Body of pancreas (tissue), 4 donors: ENCODE data around the gene TMEM266. TPM values are rescaled to one million over a fixed set of nuclear protein-coding genes. Genes with fewer than 3 reads are reported as not detected.
A peak's percentile ranks its signal among the peaks of the same experiment; 100 is the strongest.
"Not testable (repeated sequence)": the region's sequence is repeated elsewhere in the genome, so short reads cannot be mapped to it uniquely, and the experiment has no call there.

Experiments used
- ATAC-seq: fragments of 150-250 bp; one replicate; pipeline ENCODE4 v1.9.1; 2016
- DNase-seq, 4 donors: peaks; one replicate each; pipeline ENCODE4 v3.0.0-alpha.2; 2019
- H3K27ac ChIP-seq, 4 donors: fragments of 200-600 bp; sonication (generic); 1 replicate in 3 of 4; 2 replicates in 1 of 4; pipeline versions ENCODE4 v1.5.1 to v1.6.1; 2016 to 2019; ENCODE audit warnings: mild to moderate bottlenecking in 1 of 4, mixed read lengths in 1 of 4, moderate library complexity in 1 of 4
- H3K27me3 ChIP-seq, 2 donors: fragments of 200-600 bp; sonication (generic); one replicate each; pipeline ENCODE4 v1.6.0; 2016; ENCODE audit warnings: mild to moderate bottlenecking in 1 of 2
- H3K36me3 ChIP-seq, 2 donors: fragments of 200-600 bp; sonication (generic); replicated peaks in 1 of 2; 2 replicates each; pipeline ENCODE4 v1.5.1; 2016; ENCODE audit warnings: low read depth in 2 of 2; ENCODE audit not compliant: insufficient read depth in 1 of 2
- H3K4me1 ChIP-seq: fragments of 200-600 bp; sonication (generic); one replicate; pipeline ENCODE4 v1.6.0; 2016
- H3K4me3 ChIP-seq, 2 donors: fragments of 200-600 bp; sonication (generic); 1 replicate in 1 of 2; 2 replicates in 1 of 2; pipeline ENCODE4 v1.5.1; 2016 to 2019
- H3K9me3 ChIP-seq, 3 donors: fragments of 200-600 bp; sonication (generic); 1 replicate in 2 of 3; 2 replicates in 1 of 3; pipeline ENCODE4 v1.5.1; 2016
- POLR2A ChIP-seq, 3 donors: fragments of 450-650 bp; IDR thresholded peaks; one replicate each; pipeline ENCODE4 v1.6.1; 2016; ENCODE audit warnings: antibody characterized with exemption in 3 of 3, mild to moderate bottlenecking in 2 of 3
- WGBS, 2 donors: methylation state at CpG; one replicate each; pipeline ENCODE4 v1.1.5; 2017; 5-methylcytosine and 5-hydroxymethylcytosine counted together
- intact Hi-C: fragments of 100-400 bp; cut with DNase I; formaldehyde crosslinking; loops from one replicate; pipeline ENCODE4 v1.15.1; 2023
- total RNA-seq, 2 donors: library from RNA; depleted of rRNA; stranded (reverse); fragments of >200 nt; gene quantifications; one replicate each; pipeline ENCODE4 v1.1.0, GENCODE V29; 2016
- TF ChIP-seq, protein P1 (sequence below), 7 experiments: fragments of 450-650 bp in 4 of 7; fragments of 200-600 bp in 3 of 7; sonication (generic) in 3 of 7; IDR thresholded peaks; one replicate each; pipeline ENCODE4 v1.5.1; 2016 to 2019; ENCODE audit warnings: antibody characterized with exemption in 7 of 7

TMEM266 gene
- total RNA-seq, 2 donors from 2014 or later, result 0.66 to 9.1 TPM

DNA sequence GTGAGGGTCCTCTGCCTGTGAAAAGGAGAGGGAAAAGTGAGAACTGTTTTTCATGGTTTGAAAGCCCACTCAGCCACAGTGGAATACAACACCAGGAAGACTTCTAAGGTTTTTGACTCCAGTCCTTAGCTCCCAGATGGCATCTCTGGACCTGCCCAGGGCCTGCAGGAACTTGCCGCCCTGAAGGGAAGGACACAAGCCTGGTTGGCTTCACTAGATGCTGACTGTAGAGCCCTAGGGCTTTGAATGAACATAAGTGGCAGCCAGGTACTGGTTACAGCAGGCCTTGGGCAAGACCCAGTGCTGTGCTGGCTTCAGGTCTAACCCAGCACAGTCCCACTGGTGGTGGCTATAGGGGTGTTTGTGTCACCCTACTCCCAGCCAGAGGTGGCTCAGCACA lies 21.3 kb upstream of the TMEM266 start:
- whole genome bisulfite sequencing, 2 donors, result 86 to 100% methylated on average over 1 of the region's 1 CpG

GRCh38 chr15:76054201-76054600 lies 5.6 kb upstream of the TMEM266 start:
- H3K27me3 ChIP-seq, H3K9me3 ChIP-seq, H3K4me3 ChIP-seq, intact Hi-C loops, H3K27ac ChIP-seq, H3K36me3 ChIP-seq, DNase-seq, ATAC-seq: not testable (repeated sequence)
- H3K4me1 ChIP-seq, result peaks cover 16% of the 10 kb centered on the region
- WGBS, 2 donors, result 90 to 96% methylated on average over 8 to 10 of the region's 10 CpGs

More for the DNA sequence above, 21.3 kb upstream of the TMEM266 start:
- Histone ChIP-seq H3K27ac (no peak overlapping the region), H3K36me3 (no peaks in the 10 kb centered on the region), H3K4me1 (no peaks in the 10 kb centered on the region), H3K4me3 (no peak overlapping the region), H3K9me3 (no peaks in the 10 kb centered on the region), H3K27me3 (no peaks in the 10 kb centered on the region)
- ATAC-seq (no peak), DNase-seq (no peak)
- intact Hi-C loops, result no loop called here
- no peak for TF ChIP-seq POLR2A (IDR thresholded peaks at IDR 0.05)
- TF ChIP-seq, protein P1, sequence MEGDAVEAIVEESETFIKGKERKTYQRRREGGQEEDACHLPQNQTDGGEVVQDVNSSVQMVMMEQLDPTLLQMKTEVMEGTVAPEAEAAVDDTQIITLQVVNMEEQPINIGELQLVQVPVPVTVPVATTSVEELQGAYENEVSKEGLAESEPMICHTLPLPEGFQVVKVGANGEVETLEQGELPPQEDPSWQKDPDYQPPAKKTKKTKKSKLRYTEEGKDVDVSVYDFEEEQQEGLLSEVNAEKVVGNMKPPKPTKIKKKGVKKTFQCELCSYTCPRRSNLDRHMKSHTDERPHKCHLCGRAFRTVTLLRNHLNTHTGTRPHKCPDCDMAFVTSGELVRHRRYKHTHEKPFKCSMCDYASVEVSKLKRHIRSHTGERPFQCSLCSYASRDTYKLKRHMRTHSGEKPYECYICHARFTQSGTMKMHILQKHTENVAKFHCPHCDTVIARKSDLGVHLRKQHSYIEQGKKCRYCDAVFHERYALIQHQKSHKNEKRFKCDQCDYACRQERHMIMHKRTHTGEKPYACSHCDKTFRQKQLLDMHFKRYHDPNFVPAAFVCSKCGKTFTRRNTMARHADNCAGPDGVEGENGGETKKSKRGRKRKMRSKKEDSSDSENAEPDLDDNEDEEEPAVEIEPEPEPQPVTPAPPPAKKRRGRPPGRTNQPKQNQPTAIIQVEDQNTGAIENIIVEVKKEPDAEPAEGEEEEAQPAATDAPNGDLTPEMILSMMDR (IDR thresholded peaks at IDR 0.05), result no peak

- H3K27me3 ChIP-seq, result peaks cover 0 to 3% of the 10 kb centered on the region in 2 donors
- no peak for DNase-seq
- 2 to 5% methylated on average over 3 of the region's 3 CpGs for WGBS, 2 donors
- H3K4me3 ChIP-seq, result no peak overlapping the region
- ATAC-seq, result peak; percentile 16
- H3K36me3 ChIP-seq, result no peaks in the 10 kb centered on the region
- H3K4me1 ChIP-seq, result peaks cover 30% of the 10 kb centered on the region
- TF ChIP-seq POLR2A (IDR thresholded peaks at IDR 0.05), result no peak
- TF ChIP-seq, protein P1 (IDR thresholded peaks at IDR 0.05), result no peak
- no peaks in the 10 kb centered on the region for H3K9me3 ChIP-seq
- H3K27ac ChIP-seq, result peak overlapping the region; percentile 28 to 64 (median 37)
- intact Hi-C loops, result no loop called here
Measured at GRCh38 chr15:76056931-76057330, 2.9 kb upstream of the TMEM266 start.

DNA sequence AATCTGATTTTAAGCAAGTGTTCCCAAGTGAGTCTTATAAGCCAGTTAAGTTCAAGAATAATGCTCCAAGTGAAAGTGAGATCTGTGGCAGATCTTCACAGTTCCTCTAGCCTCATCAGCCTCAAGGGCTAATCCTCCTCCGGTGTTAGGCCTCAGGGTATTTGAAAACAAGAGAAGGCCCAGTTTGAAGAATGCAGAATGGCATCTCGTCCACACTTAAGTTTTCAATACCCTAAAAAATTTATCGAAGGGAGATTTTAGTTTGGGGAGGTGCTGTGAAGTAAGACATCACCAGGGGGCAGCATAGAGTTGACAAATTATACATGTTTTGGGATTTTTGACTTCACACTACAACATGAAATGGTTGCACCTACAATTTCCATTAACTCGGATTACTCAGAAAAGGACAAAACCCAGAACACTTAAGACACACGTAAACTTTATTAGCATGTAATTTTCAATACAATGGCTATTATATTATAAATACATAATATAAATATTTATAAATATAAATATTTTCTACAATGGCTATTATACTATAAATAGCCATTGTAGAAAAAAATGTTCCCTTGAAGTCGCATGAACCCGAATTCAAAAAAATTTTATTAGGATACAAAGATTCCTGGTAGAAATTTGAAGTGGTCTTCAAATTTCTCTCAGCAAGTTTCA lies 2.3 kb upstream of the TMEM266 start:
- WGBS, 2 donors, result 2 to 3% methylated on average over 7 of the region's 7 CpGs
- TF ChIP-seq, protein P1 (IDR thresholded peaks at IDR 0.05), result peak; percentile 45 to 87 (median 77)
- TF ChIP-seq POLR2A (IDR thresholded peaks at IDR 0.05), result no peak

DNA sequence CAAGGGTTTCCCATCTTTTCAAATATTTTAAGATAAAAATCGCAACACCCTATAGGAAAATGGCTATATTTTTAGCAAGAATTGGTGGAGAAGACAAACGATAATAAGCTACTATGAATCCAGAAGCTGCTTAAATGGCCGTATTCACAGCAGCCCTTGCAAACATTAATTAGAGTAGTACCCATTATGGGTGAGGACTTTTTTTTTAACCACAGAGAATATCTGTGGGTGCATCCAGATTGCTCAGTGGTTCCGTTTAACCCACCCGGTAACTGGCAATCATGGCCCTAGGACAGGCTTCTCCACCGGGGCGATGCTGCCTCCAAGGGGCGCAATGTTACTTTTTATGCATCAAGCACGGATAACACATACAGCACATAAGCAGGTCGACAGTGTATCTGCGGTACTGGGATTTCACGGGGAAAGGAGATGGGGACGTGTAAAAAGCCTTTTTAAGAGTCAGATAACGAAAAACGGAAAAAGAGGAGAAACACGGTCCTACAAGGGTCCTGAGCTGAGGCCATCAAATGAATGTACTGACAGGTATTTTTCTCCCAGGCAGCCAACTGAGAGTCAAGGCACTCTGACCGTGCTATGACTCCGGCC lies 968 bp upstream of the TMEM266 start:
- Histone ChIP-seq H3K27me3 (peaks cover 0 to 3% of the 10 kb centered on the region in 2 donors), H3K4me3 (peak overlapping the region; percentile 62 to 74), H3K4me1 (peaks cover 30% of the 10 kb centered on the region), H3K27ac (peak overlapping the region in 1 of 4 donors; percentile 54), H3K9me3 (no peaks in the 10 kb centered on the region), H3K36me3 (no peaks in the 10 kb centered on the region)
- WGBS, 2 donors, result 5 to 9% methylated on average over 18 of the region's 18 CpGs
- DNase-seq (peak; percentile 25 to 62 (median 38)), ATAC-seq (peak; percentile 33)
- no peak for TF ChIP-seq POLR2A (IDR thresholded peaks at IDR 0.05)
- TF ChIP-seq, protein P1 (IDR thresholded peaks at IDR 0.05), result peak in 4 of 7 experiments; percentile 25 to 46 (median 36)
- intact Hi-C loops, result no loop called here

More for the DNA sequence above, 2.3 kb upstream of the TMEM266 start:
- Histone ChIP-seq H3K36me3 (no peaks in the 10 kb centered on the region), H3K4me3 (no peak overlapping the region), H3K27ac (peak overlapping the region; percentile 28 to 64 (median 37)), H3K9me3 (no peaks in the 10 kb centered on the region), H3K27me3 (peaks cover 0 to 3% of the 10 kb centered on the region in 2 donors), H3K4me1 (peaks cover 30% of the 10 kb centered on the region)
- intact Hi-C loops, result no loop called here
- DNase-seq, result peak; percentile 44 to 58 (median 52)
- peak; percentile 30 for ATAC-seq
